Measurements from ENCODE around the gene SLC24A3. TPM values are rescaled to one million over a fixed set of nuclear protein-coding genes. Genes with fewer than 3 reads are reported as not detected.
A peak's percentile ranks its signal among the peaks of the same experiment; 100 is the strongest.

SLC24A3 gene
- total and polyA plus RNA-seq, 2 of the 13 experiments (the other 11 are each of a cell fraction or from before 2014, with no cell fraction given) = not detected

- ATAC-seq = no peak
- H3K27me3 ChIP-seq (ENCODE audit: control insufficient read depth in 1 of 2, insufficient read depth in 2 of 2, low read length in 2 of 2) = 0 out of 5 replicates have a peak, but pooled peaks cover 0 to 2% of the 10 kb centered on the region in 2 experiments
- no peaks in the 10 kb centered on the region for H4K20me1 ChIP-seq (ENCODE audit: insufficient read depth, low read length)
- H3K9ac ChIP-seq (ENCODE audit: insufficient read depth, low read depth, low read length) = no peak overlapping the region
- 12% methylated on average over 8 of the region's 8 CpGs for whole genome bisulfite sequencing (ENCODE audit: low lambda C conversion rate)
- no peak overlapping the region for H3K4me3 ChIP-seq (replicated peaks in 1 of 3; ENCODE audit: insufficient read depth in 1 of 3, low read depth in 2 of 3, low read length in 3 of 3)
- H3K4me2 ChIP-seq (ENCODE audit: low read depth, low read length) = no peak overlapping the region
- no peak overlapping the region for H2AFZ ChIP-seq (ENCODE audit: low read length)
- no peak overlapping the region for H3K27ac ChIP-seq (ENCODE audit: extremely low read length, insufficient read depth, low read length)
- no peaks in the 10 kb centered on the region for H3K9me3 ChIP-seq (ENCODE audit: low read length)
- ChIA-PET POLR2A (no interaction called here), CTCF (ENCODE audit: low intra/inter-chr PET ratio, low total read pairs) (no interaction called here)
- H3K36me3 ChIP-seq (replicated peaks in 1 of 2; ENCODE audit: control insufficient read depth in 1 of 2, insufficient read depth in 2 of 2, low read length in 2 of 2) = no peaks in the 10 kb centered on the region
- TF ChIP-seq ZNF773 (CRISPR knock-in tag; IDR thresholded peaks at IDR 0.05; ENCODE audit: borderline replicate concordance) (no peak), HMGA1 (CRISPR knock-in tag; conservative IDR thresholded peaks at IDR 0.05) (no peak), NBN (conservative IDR thresholded peaks at IDR 0.05) (no peak), KAT2B (IDR thresholded peaks at IDR 0.05; ENCODE audit: borderline replicate concordance, low read depth, low read length) (peak; percentile 1; the same call in 1 of the 2 replicates)
- intact Hi-C loops (cut with micrococcal nuclease; ENCODE audit: unreplicated experiment) = no loop called here
- no peak for FAIRE-seq
- no TSS peak for BruUV-seq (replicated peaks)
- in situ Hi-C loops (cut with HindIII; ENCODE audit: extremely low pct_ligation_motif_present, low pct_unique_long_range_greater_than_20kb) = no loop called here
- H3K4me1 ChIP-seq (ENCODE audit: insufficient read depth, low read length) = no peaks in the 10 kb centered on the region
- DNase-seq (ENCODE audit: low spot score) = no peak
- no peaks in the 10 kb centered on the region for H3K79me2 ChIP-seq (ENCODE audit: insufficient read depth, low read length)
These were observed 57.4 kb downstream of the SLC24A3 start for GRCh38 chr20:19269737-19270340.

GRCh38 chr20:19271879-19272651, 59.6 kb downstream of the SLC24A3 start:
- ChIA-PET CTCF (ENCODE audit: low intra/inter-chr PET ratio, low total read pairs) (no interaction called here), POLR2A (no interaction called here)
- no peak for DNase-seq (ENCODE audit: low spot score)

More at GRCh38 chr20:19271879-19272651, 59.6 kb downstream of the SLC24A3 start:
- Histone ChIP-seq H3K36me3 (replicated peaks in 1 of 2; ENCODE audit: control insufficient read depth in 1 of 2, insufficient read depth in 2 of 2, low read length in 2 of 2) (no peaks in the 10 kb centered on the region), H3K4me2 (ENCODE audit: low read depth, low read length) (no peak overlapping the region), H3K79me2 (ENCODE audit: insufficient read depth, low read length) (no peaks in the 10 kb centered on the region), H3K27me3 (ENCODE audit: control insufficient read depth in 1 of 2, insufficient read depth in 2 of 2, low read length in 2 of 2) (peaks cover 0 to 7% of the 10 kb centered on the region in 2 experiments; a peak in 1 of 5 replicates), H3K9me3 (ENCODE audit: low read length) (no peaks in the 10 kb centered on the region), H4K20me1 (ENCODE audit: insufficient read depth, low read length) (no peaks in the 10 kb centered on the region), H3K4me3 (replicated peaks in 1 of 3; ENCODE audit: insufficient read depth in 1 of 3, low read depth in 2 of 3, low read length in 3 of 3) (no peak overlapping the region), H3K9ac (ENCODE audit: insufficient read depth, low read depth, low read length) (no peak overlapping the region), H3K27ac (ENCODE audit: extremely low read length, insufficient read depth, low read length) (no peak overlapping the region), H2AFZ (ENCODE audit: low read length) (no peak overlapping the region), H3K4me1 (ENCODE audit: insufficient read depth, low read length) (no peaks in the 10 kb centered on the region)
- FAIRE-seq (no peak), ATAC-seq (no peak)
- in situ Hi-C loops (cut with HindIII; ENCODE audit: extremely low pct_ligation_motif_present, low pct_unique_long_range_greater_than_20kb) = no loop called here
- intact Hi-C loops (cut with micrococcal nuclease; ENCODE audit: unreplicated experiment) = no loop called here
- WGBS (ENCODE audit: low lambda C conversion rate) = 51% methylated on average over 7 of the region's 7 CpGs
- no TSS peak for BruUV-seq (replicated peaks)
- TF ChIP-seq NKX3-1 (CRISPR knock-in tag; IDR thresholded peaks at IDR 0.05) (no peak), ELF4 (CRISPR knock-in tag; IDR thresholded peaks at IDR 0.05; ENCODE audit: borderline replicate concordance) (no peak), ZBTB7A (CRISPR knock-in tag; IDR thresholded peaks at IDR 0.05) (no peak), ZNF772 (CRISPR knock-in tag; IDR thresholded peaks at IDR 0.05) (no peak), GTF2F1 (IDR thresholded peaks at IDR 0.05; ENCODE audit: low read length) (no peak), THRA (CRISPR knock-in tag; IDR thresholded peaks at IDR 0.05; ENCODE audit: borderline replicate concordance) (no peak), HNRNPK (IDR thresholded peaks at IDR 0.05; ENCODE audit: low read depth, low read length, poor library complexity, severe bottlenecking) (no peak), ZSCAN9 (CRISPR knock-in tag; IDR thresholded peaks at IDR 0.05; ENCODE audit: borderline replicate concordance) (no peak), ZNF773 (CRISPR knock-in tag; IDR thresholded peaks at IDR 0.05; ENCODE audit: borderline replicate concordance) (no peak), DNMT3B (CRISPR knock-in tag; conservative IDR thresholded peaks at IDR 0.05) (no peak)
